PC-3 (cell line): ENCODE results near the gene SIGLEC10. TPM values are rescaled to one million over a fixed set of nuclear protein-coding genes. Genes with fewer than 3 reads are reported as not detected.
A peak's percentile ranks its signal among the peaks of the same experiment; 100 is the strongest.

Experiments
- ATAC-seq: fragments of 200-7000 bp; cut with Tn5 transposase; 2 replicates; pipeline ENCODE4 v1.9.1; 2020; ENCODE audit warnings: mild to moderate bottlenecking, moderate library complexity
- BruUV-seq: library from RNA; stranded (reverse); fragments of 400-500 nt; replicated peaks from 2 replicates; lab custom pipeline; 2021; lab: Mats Ljungman, UMichigan
- CTCF ChIA-PET: fragments of 300-600 bp; sonication (Branson Sonifier 250); formaldehyde crosslinking; loops from one replicate; lab custom pipeline; 2022; ENCODE audit warnings: antibody characterized with exemption; lab: Charles Lee
- POLR2A ChIA-PET: fragments of 300-600 bp; sonication (Branson Sonifier 250); formaldehyde crosslinking; loops from one replicate; lab custom pipeline; 2022; ENCODE audit warnings: antibody characterized with exemption; ENCODE audit not compliant: unreplicated experiment; lab: Charles Lee
- DNase-seq: peaks from one replicate; pipeline ENCODE4 v3.0.0-alpha.2; 2015
- H2AFZ ChIP-seq: fragments of 300-600 bp; sonication (generic); 2 replicates; pipeline ENCODE4 v1.6.0; 2016; ENCODE audit warnings: antibody characterized with exemption, low read length
- H3F3A ChIP-seq: fragments of 300-600 bp; sonication (generic); one replicate; pipeline ENCODE4 v1.6.0; 2017; ENCODE audit warnings: antibody characterized with exemption, low read length, control low read depth, mild to moderate bottlenecking; ENCODE audit not compliant: unreplicated experiment
- H3K27ac ChIP-seq: fragments of 300-600 bp; sonication (generic); 2 replicates; pipeline ENCODE4 v1.5.1; 2016; ENCODE audit warnings: mild to moderate bottlenecking, low read length
- H3K27me3 ChIP-seq: fragments of 300-600 bp; sonication (generic); 2 replicates; pipeline ENCODE4 v1.6.1; 2016; ENCODE audit warnings: low read length, mixed read lengths
- H3K36me3 ChIP-seq: fragments of 300-600 bp; sonication (generic); 2 replicates; pipeline ENCODE4 v1.6.1; 2016; ENCODE audit warnings: low read depth, mixed run types, low read length, mixed read lengths
- H3K4me1 ChIP-seq: fragments of 300-600 bp; sonication (generic); 2 replicates; pipeline ENCODE4 v1.5.1; 2016; ENCODE audit warnings: low read length; ENCODE audit not compliant: insufficient read depth
- H3K4me2 ChIP-seq: fragments of 300-600 bp; sonication (generic); 2 replicates; pipeline ENCODE4 v1.6.0; 2016; ENCODE audit warnings: low read length
- H3K4me3 ChIP-seq: fragments of 300-600 bp; sonication (generic); 2 replicates; pipeline ENCODE4 v1.5.1; 2016; ENCODE audit warnings: mild to moderate bottlenecking, low read length, mixed read lengths
- H3K79me2 ChIP-seq: fragments of 300-600 bp; sonication (generic); 2 replicates; pipeline ENCODE4 v1.6.1; 2017; ENCODE audit warnings: low read length, mixed read lengths
- H3K9ac ChIP-seq: fragments of 300-600 bp; sonication (generic); 2 replicates; pipeline ENCODE4 v1.6.0; 2016; ENCODE audit warnings: mild to moderate bottlenecking, low read length
- H3K9me2 ChIP-seq: fragments of 300-600 bp; sonication (generic); replicated peaks from 2 replicates; pipeline ENCODE4 v1.6.1; 2016; ENCODE audit warnings: mixed run types, low read length, mixed read lengths
- H3K9me3 ChIP-seq: fragments of 300-600 bp; sonication (generic); 2 replicates; pipeline ENCODE4 v1.6.1; 2016; ENCODE audit warnings: low read length, mixed read lengths
- H4K20me1 ChIP-seq: fragments of 300-600 bp; sonication (generic); 2 replicates; pipeline ENCODE4 v1.6.1; 2016; ENCODE audit warnings: low read length, mixed read lengths
- EZH2 ChIP-seq: fragments of 300-600 bp; sonication (generic); IDR thresholded peaks from one replicate; pipeline ENCODE4 v1.6.1; 2017; ENCODE audit warnings: antibody characterized with exemption, mild to moderate bottlenecking, low read length; ENCODE audit not compliant: unreplicated experiment
- EZH2phosphoT487 ChIP-seq: fragments of 300-600 bp; sonication (generic); IDR thresholded peaks from 2 replicates; pipeline ENCODE4 v1.6.1; 2018; ENCODE audit warnings: mild to moderate bottlenecking, antibody characterized with exemption, low read length, borderline replicate concordance
- intact Hi-C: fragments of 100-400 bp; cut with micrococcal nuclease; formaldehyde crosslinking; loops from 2 replicates; pipeline ENCODE4 v1.9.0; 2023
- total RNA-seq: library from RNA; depleted of rRNA; stranded (reverse); fragments of >200 nt; gene quantifications from 2 replicates; pipeline ENCODE4 v1.2.3, GENCODE V29; 2014
- TF ChIP-seq, protein P1 (sequence below): fragments of 300-600 bp; sonication (generic); conservative IDR thresholded peaks from 2 replicates; pipeline ENCODE4 v1.5.1; 2017; ENCODE audit warnings: antibody characterized with exemption, low read depth, mild to moderate bottlenecking, low read length

Gene SIGLEC10
- total RNA-seq, 1 experiment from 2014 or later, result not detected

DNA sequence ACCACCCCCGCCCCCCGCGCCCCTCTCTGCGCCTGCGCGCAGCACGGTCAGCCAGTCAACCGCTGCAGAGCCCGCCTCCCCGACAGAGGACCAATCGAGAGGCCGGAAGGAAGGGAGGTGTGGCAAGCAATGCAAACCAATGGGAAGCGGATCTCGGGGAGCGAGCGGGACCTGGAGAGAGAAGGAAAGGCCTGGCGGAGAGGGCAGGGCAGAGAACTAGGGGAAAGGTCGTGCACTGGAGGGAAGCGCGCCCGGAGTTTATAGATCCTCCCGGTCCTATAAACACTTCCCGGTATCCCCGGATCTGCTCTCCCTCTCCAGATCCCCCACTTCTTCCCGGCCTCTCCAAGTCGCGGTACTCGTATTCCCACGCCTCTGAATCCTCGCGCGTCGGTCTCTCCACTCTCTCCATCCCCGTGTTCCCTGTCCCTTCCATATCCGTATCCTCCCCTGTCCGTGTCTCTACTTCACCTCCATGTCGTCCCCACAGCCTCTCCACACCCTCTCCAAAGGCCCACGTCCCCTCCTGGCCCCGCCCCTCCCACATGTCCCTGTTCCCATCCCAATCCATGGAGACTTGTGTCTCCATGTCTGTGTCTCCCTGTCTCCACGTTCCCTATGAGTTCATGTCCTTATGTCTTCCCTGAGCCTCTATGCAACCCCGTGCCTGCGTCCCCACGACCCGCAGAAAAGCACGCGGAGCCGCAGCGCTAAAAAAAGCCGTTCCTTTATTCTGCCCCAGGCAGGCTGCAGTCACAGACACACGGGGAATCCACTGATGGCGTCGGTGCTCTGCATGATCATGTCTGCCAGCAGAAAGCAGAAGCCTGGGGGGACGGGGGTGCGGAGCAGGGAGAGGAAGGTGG is 50.8 kb downstream of the SIGLEC10 start:
- H3K4me3 ChIP-seq, result peak overlapping the region; percentile 87
- CTCF ChIA-PET, result interaction anchor here (1.1 kb wide), 1 partner anchor 27 kb away, joined by 10 read pairs; no protein-coding TSS in a partner anchor
- H3K79me2 ChIP-seq, result peaks cover 41% of the 10 kb centered on the region
- peak overlapping the region; percentile 71 for H2AFZ ChIP-seq
- H4K20me1 ChIP-seq, result no peaks in the 10 kb centered on the region
- intact Hi-C loops, result loop anchor here (1.0 kb wide), 2 partner anchors 27 to 28 kb away; no protein-coding TSS in a partner anchor
- H3K27me3 ChIP-seq, result no peaks in the 10 kb centered on the region
- H3F3A ChIP-seq, result peaks cover 4% of the 10 kb centered on the region
- H3K36me3 ChIP-seq, result no peaks in the 10 kb centered on the region
- peak; percentile 99 for DNase-seq
- H3K4me2 ChIP-seq, result peak overlapping the region; percentile 95
- H3K9me3 ChIP-seq, result no peaks in the 10 kb centered on the region
- H3K27ac ChIP-seq, result peak overlapping the region; percentile 96
- BruUV-seq, result TSS peak; percentile 59
- peak; percentile 59 for ATAC-seq
- H3K4me1 ChIP-seq, result peaks cover 47% of the 10 kb centered on the region
- no peaks in the 10 kb centered on the region for H3K9me2 ChIP-seq
- no peak for TF ChIP-seq EZH2
- no peak for TF ChIP-seq EZH2phosphoT487
- TF ChIP-seq, protein P1, sequence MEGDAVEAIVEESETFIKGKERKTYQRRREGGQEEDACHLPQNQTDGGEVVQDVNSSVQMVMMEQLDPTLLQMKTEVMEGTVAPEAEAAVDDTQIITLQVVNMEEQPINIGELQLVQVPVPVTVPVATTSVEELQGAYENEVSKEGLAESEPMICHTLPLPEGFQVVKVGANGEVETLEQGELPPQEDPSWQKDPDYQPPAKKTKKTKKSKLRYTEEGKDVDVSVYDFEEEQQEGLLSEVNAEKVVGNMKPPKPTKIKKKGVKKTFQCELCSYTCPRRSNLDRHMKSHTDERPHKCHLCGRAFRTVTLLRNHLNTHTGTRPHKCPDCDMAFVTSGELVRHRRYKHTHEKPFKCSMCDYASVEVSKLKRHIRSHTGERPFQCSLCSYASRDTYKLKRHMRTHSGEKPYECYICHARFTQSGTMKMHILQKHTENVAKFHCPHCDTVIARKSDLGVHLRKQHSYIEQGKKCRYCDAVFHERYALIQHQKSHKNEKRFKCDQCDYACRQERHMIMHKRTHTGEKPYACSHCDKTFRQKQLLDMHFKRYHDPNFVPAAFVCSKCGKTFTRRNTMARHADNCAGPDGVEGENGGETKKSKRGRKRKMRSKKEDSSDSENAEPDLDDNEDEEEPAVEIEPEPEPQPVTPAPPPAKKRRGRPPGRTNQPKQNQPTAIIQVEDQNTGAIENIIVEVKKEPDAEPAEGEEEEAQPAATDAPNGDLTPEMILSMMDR, result no peak
- peak overlapping the region; percentile 96 for H3K9ac ChIP-seq
- POLR2A ChIA-PET, result interaction anchor here (0.9 to 1.5 kb wide), 2 partner anchors 7 to 27 kb away, joined by 16 to 26 read pairs; no protein-coding TSS in a partner anchor

DNA sequence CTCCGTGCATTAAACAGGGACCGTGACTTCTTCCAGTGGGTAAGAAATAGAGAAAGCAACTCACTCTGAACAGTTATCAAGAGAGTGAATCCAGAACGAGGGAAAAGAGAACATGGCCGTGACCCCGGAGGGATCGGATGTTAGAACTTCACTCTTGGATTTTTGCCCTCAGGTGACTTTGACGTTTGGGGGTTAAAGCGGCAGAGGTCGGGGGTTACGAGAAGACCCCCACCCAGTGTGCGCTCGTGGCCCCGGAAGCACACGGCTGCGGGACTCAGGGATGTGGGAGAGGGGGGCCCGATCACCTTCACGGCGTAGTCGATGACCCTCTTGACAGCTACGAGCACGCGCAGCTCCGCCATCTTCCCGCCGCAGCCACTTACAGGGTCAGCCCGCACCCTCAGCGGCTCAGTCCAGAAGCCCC is 51.5 kb downstream of the SIGLEC10 start, which contains the start of gene ETFB:
TSS of gene ETFB (minus strand) at position 424 of the 424 bp plus-strand sequence. CDS start at position 362, 62 bp downstream.
- no peaks in the 10 kb centered on the region for H3K27me3 ChIP-seq
- peak within 1 kb of the TSS; percentile 95 for H3K4me2 ChIP-seq
- H3K27ac ChIP-seq, result peak within 1 kb of the TSS; percentile 96
- TF ChIP-seq, protein P1, result no peak
- TF ChIP-seq EZH2 (no peak), EZH2phosphoT487 (no peak)
- H3K4me1 ChIP-seq, result peaks cover 47% of the 10 kb centered on the region
- peak within 1 kb of the TSS; percentile 96 for H3K9ac ChIP-seq
- no peaks in the 10 kb centered on the region for H3K9me2 ChIP-seq
- peak within 1 kb of the TSS; percentile 71 for H2AFZ ChIP-seq
- ChIA-PET POLR2A (interaction anchor here (2.5 kb wide), 1 partner anchor 26 kb away, joined by 20 read pairs; no protein-coding TSS in a partner anchor), CTCF (interaction anchor here (1.0 kb wide), 1 partner anchor 26 kb away, joined by 3 read pairs; no protein-coding TSS in a partner anchor)
- peaks cover 4% of the 10 kb centered on the region for H3F3A ChIP-seq
- intact Hi-C loops, result no loop called here
- no peaks in the 10 kb centered on the region for H3K9me3 ChIP-seq
- BruUV-seq, result TSS peak; percentile 87
- H3K4me3 ChIP-seq, result peak within 1 kb of the TSS; percentile 87
- H3K36me3 ChIP-seq, result no peaks in the 10 kb centered on the region
- peaks cover 47% of the 10 kb centered on the region for H3K79me2 ChIP-seq
- DNase-seq, result peak; percentile 14
- no peaks in the 10 kb centered on the region for H4K20me1 ChIP-seq
- ATAC-seq, result no peak
